Lower leg skin (tissue), 3 donors: ENCODE results near the gene COTL1.

Experiments used
- CTCF ChIP-seq, 3 donors: fragments of 450-650 bp; IDR thresholded peaks; one replicate each; pipeline ENCODE4 v1.5.1; 2016; ENCODE audit warnings: antibody characterized with exemption in 3 of 3, mild to moderate bottlenecking in 3 of 3, moderate library complexity in 2 of 3
- POLR2A ChIP-seq, 2 donors: fragments of 450-650 bp; IDR thresholded peaks; one replicate each; pipeline ENCODE4 v1.6.1; 2016 to 2017; ENCODE audit warnings: antibody characterized with exemption in 2 of 2, mild to moderate bottlenecking in 1 of 2, moderate library complexity in 1 of 2

- TF ChIP-seq CTCF (IDR thresholded peaks at IDR 0.05): no peak
- TF ChIP-seq POLR2A (IDR thresholded peaks at IDR 0.05): no peak
These were observed 31.6 kb upstream of the COTL1 start for GRCh38 chr16:84649511-84649861.
